Common myeloid progenitor, CD34-positive (primary cell): ENCODE measurements around the gene ABLIM2.
A peak's percentile ranks its signal among the peaks of the same experiment; 100 is the strongest.

Experiments used
- CTCF ChIA-PET: fragments of 350-600 bp; sonication (Branson Sonifier 250); formaldehyde crosslinking; loops from one replicate; lab custom pipeline; 2021; ENCODE audit warnings: antibody characterized with exemption; lab: Charles Lee
- POLR2A ChIA-PET: fragments of 350-600 bp; sonication (Branson Sonifier 250); formaldehyde crosslinking; loops from one replicate; lab custom pipeline; 2021; ENCODE audit warnings: antibody characterized with exemption; lab: Charles Lee
- DNase-seq, 3 donors: peaks; one replicate each; pipeline versions ENCODE4 v3.0.0 to v3.0.0-alpha.2; 2013
- H3K27ac ChIP-seq, 2 experiments: 1 replicate in 1 of 2; 2 replicates in 1 of 2; pipeline ENCODE4 v1.7.0; 2013; ENCODE audit warnings: inconsistent platforms in 2 of 2, low read length in 2 of 2, mild to moderate bottlenecking in 2 of 2, low read depth in 1 of 2, moderate library complexity in 1 of 2; ENCODE audit not compliant: severe bottlenecking in 2 of 2, insufficient read depth in 1 of 2, poor library complexity in 1 of 2
- H3K27me3 ChIP-seq, 5 experiments: replicated peaks in 2 of 5; 1 replicate in 3 of 5; 2 replicates in 2 of 5; pipeline versions ENCODE4 v1.6.1 to v1.7.0; 2013; ENCODE audit warnings: low read length in 4 of 5, mild to moderate bottlenecking in 2 of 5, moderate library complexity in 2 of 5, inconsistent platforms in 1 of 5; ENCODE audit not compliant: insufficient read depth in 5 of 5, control insufficient read depth in 4 of 5
- H3K36me3 ChIP-seq, 4 experiments: 1 replicate in 2 of 4; 2 replicates in 2 of 4; pipeline versions ENCODE4 v1.6.1 to v1.7.0; 2013; ENCODE audit warnings: low read length in 3 of 4, control low read depth in 1 of 4, mild to moderate bottlenecking in 1 of 4; ENCODE audit not compliant: control insufficient read depth in 4 of 4, insufficient read depth in 4 of 4
- H3K4me1 ChIP-seq, 4 experiments: 1 replicate in 3 of 4; 2 replicates in 1 of 4; pipeline versions ENCODE4 v1.6.1 to v1.7.1; 2013; ENCODE audit warnings: low read length in 3 of 4, mild to moderate bottlenecking in 3 of 4, control low read depth in 1 of 4, inconsistent platforms in 1 of 4, moderate library complexity in 1 of 4; ENCODE audit not compliant: control insufficient read depth in 4 of 4, insufficient read depth in 4 of 4; ENCODE audit errors: control extremely low read depth in 1 of 4
- H3K4me3 ChIP-seq, 7 experiments: 1 replicate in 4 of 7; 2 replicates in 3 of 7; pipeline versions ENCODE4 v1.5.1 to v1.7.0; 2013; ENCODE audit warnings: mild to moderate bottlenecking in 7 of 7, low read length in 6 of 7, moderate library complexity in 6 of 7, inconsistent platforms in 2 of 7, low read depth in 2 of 7, control low read depth in 1 of 7; ENCODE audit not compliant: insufficient read depth in 4 of 7, control insufficient read depth in 1 of 7; ENCODE audit errors: extremely low read depth in 1 of 7
- H3K9me3 ChIP-seq, 5 experiments: 1 replicate in 4 of 5; 2 replicates in 1 of 5; pipeline versions ENCODE4 v1.6.1 to v1.7.1; 2013; ENCODE audit warnings: low read length in 4 of 5, mild to moderate bottlenecking in 2 of 5, inconsistent platforms in 1 of 5, low read depth in 1 of 5, moderate library complexity in 1 of 5; ENCODE audit not compliant: control insufficient read depth in 4 of 5, insufficient read depth in 2 of 5; ENCODE audit errors: control extremely low read depth in 1 of 5
- WGBS: methylation state at CpG from one replicate; pipeline ENCODE4 v1.1.5; 2013; ENCODE audit not compliant: insufficient coverage; 5-methylcytosine and 5-hydroxymethylcytosine counted together

ABLIM2 gene

GRCh38 chr4:7964890-7965662 is 193.5 kb downstream of the ABLIM2 start:
- WGBS: 61% methylated on average over 14 of the region's 23 CpGs
- peak; percentile 26 to 66 (median 56) for DNase-seq
- H3K27ac ChIP-seq: no peak overlapping the region
- peaks cover 0 to 29% (median 18%) of the 10 kb centered on the region in 4 experiments for H3K4me1 ChIP-seq
- no peaks in the 10 kb centered on the region for H3K9me3 ChIP-seq
- CTCF ChIA-PET: no interaction called here
- H3K27me3 ChIP-seq: peaks cover 0 to 77% (median 24%) of the 10 kb centered on the region in 5 experiments
- no peaks in the 10 kb centered on the region for H3K36me3 ChIP-seq
- POLR2A ChIA-PET: no interaction called here
- no peak overlapping the region for H3K4me3 ChIP-seq

GRCh38 chr4:7964459-7964858 is 194.2 kb downstream of the ABLIM2 start:
- Histone ChIP-seq H3K4me3 (no peak overlapping the region), H3K27ac (no peak overlapping the region), H3K27me3 (peaks cover 0 to 81% (median 24%) of the 10 kb centered on the region in 5 experiments), H3K36me3 (no peaks in the 10 kb centered on the region), H3K4me1 (peaks cover 0 to 25% (median 12%) of the 10 kb centered on the region in 4 experiments), H3K9me3 (no peaks in the 10 kb centered on the region)
- ChIA-PET CTCF (no interaction called here), POLR2A (no interaction called here)
- DNase-seq: no peak
- 75% methylated on average over 4 of the region's 5 CpGs for WGBS

DNA sequence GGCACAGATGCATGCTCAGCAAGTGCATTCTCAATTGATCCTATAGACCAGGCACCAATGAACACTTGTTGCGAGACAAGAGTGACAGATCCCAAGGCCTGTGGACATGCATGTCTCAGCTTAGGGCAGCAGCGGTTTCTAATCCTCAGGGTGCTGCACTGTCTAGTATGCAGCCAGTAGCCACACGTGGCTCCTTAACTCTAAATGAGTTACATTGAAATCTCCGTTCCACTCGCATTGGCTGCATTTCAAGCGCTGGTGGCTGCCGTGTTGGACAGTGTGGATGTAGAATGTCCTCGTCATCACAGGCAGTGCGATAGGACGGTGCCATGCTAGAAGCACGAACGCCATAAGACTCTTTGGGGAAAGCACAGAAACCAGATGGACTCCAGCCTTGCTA is 194.9 kb downstream of the ABLIM2 start:
- H3K27ac ChIP-seq: no peak overlapping the region
- 99% methylated on average over 12 of the region's 12 CpGs for WGBS
- POLR2A ChIA-PET: interaction anchor here (0.6 kb wide), 1 partner anchor 9 kb away, joined by 4 read pairs; no protein-coding TSS in a partner anchor

GRCh38 chr4:7962609-7963508 is 195.8 kb downstream of the ABLIM2 start:
- 72% methylated on average over 14 of the region's 17 CpGs for WGBS
- CTCF ChIA-PET: interaction anchor here (0.6 kb wide), 1 partner anchor 24 kb away, joined by 3 read pairs; no protein-coding TSS in a partner anchor
- no peak for DNase-seq

More for the DNA sequence above, 194.9 kb downstream of the ABLIM2 start:
- Histone ChIP-seq H3K9me3 (no peaks in the 10 kb centered on the region), H3K4me1 (peaks cover 0 to 21% (median 10%) of the 10 kb centered on the region in 4 experiments), H3K27me3 (peaks cover 0 to 89% (median 31%) of the 10 kb centered on the region in 5 experiments), H3K36me3 (no peaks in the 10 kb centered on the region), H3K4me3 (no peak overlapping the region)
- no peak for DNase-seq
- CTCF ChIA-PET: no interaction called here

GRCh38 chr4:7960790-7961655 is 197.6 kb downstream of the ABLIM2 start:
- 31% methylated on average over 15 of the region's 19 CpGs for WGBS
- peak; percentile 83 to 95 (median 95) for DNase-seq

More at GRCh38 chr4:7962609-7963508, 195.8 kb downstream of the ABLIM2 start:
- no peaks in the 10 kb centered on the region for H3K9me3 ChIP-seq
- peaks cover 0 to 87% (median 25%) of the 10 kb centered on the region in 5 experiments for H3K27me3 ChIP-seq
- POLR2A ChIA-PET: interaction anchor here (0.6 kb wide), 1 partner anchor 10 kb away, joined by 4 read pairs; no protein-coding TSS in a partner anchor
- no peak overlapping the region for H3K4me3 ChIP-seq
- no peak overlapping the region for H3K27ac ChIP-seq
- peaks cover 0 to 13% (median 10%) of the 10 kb centered on the region in 4 experiments for H3K4me1 ChIP-seq
- H3K36me3 ChIP-seq: no peaks in the 10 kb centered on the region

GRCh38 chr4:7960017-7960789 is 198.4 kb downstream of the ABLIM2 start:
- H3K27ac ChIP-seq: no peak overlapping the region
- ChIA-PET POLR2A (no interaction called here), CTCF (no interaction called here)
- no peak for DNase-seq
- 87% methylated on average over 10 of the region's 11 CpGs for whole genome bisulfite sequencing
- H3K9me3 ChIP-seq: no peaks in the 10 kb centered on the region
- peaks cover 0 to 13% (median 10%) of the 10 kb centered on the region in 4 experiments for H3K4me1 ChIP-seq
- H3K36me3 ChIP-seq: no peaks in the 10 kb centered on the region
- H3K27me3 ChIP-seq: peaks cover 0 to 85% (median 35%) of the 10 kb centered on the region in 5 experiments
- no peak overlapping the region for H3K4me3 ChIP-seq

More at GRCh38 chr4:7960790-7961655, 197.6 kb downstream of the ABLIM2 start:
- peaks cover 0 to 88% (median 38%) of the 10 kb centered on the region in 5 experiments for H3K27me3 ChIP-seq
- H3K36me3 ChIP-seq: no peaks in the 10 kb centered on the region
- no peak overlapping the region for H3K27ac ChIP-seq
- H3K4me1 ChIP-seq: peaks cover 0 to 13% (median 10%) of the 10 kb centered on the region in 4 experiments
- CTCF ChIA-PET: no interaction called here
- H3K4me3 ChIP-seq: no peak overlapping the region
- no peaks in the 10 kb centered on the region for H3K9me3 ChIP-seq
- POLR2A ChIA-PET: no interaction called here
